Endothelial cell of umbilical vein (primary cell): ENCODE results near the gene TFB2M. TPM values are rescaled to one million over a fixed set of nuclear protein-coding genes. Genes with fewer than 3 reads are reported as not detected.

Experiments
- BruUV-seq: library from RNA; stranded (reverse); fragments of 400-500 nt; replicated peaks from 2 replicates; lab custom pipeline; 2021; lab: Mats Ljungman, UMichigan
- CTCF ChIA-PET: fragments of 300-600, 350-600 bp; sonication (Branson Sonifier 250); formaldehyde crosslinking; loops from one replicate; lab custom pipeline; 2021; ENCODE audit warnings: antibody characterized with exemption, inconsistent platforms; lab: Charles Lee
- POLR2A ChIA-PET: fragments of 300-600, 350-600 bp; sonication (Branson Sonifier 250); formaldehyde crosslinking; loops from one replicate; lab custom pipeline; 2021; ENCODE audit warnings: antibody characterized with exemption, inconsistent platforms; lab: Charles Lee
- DNase-seq: peaks from one replicate; pipeline ENCODE4 v3.0.0-alpha.2; 2011; ENCODE audit warnings: low read depth, low spot score
- FAIRE-seq: peaks from 2 replicates; lab custom pipeline; 2011; peaks lifted over from hg19 to GRCh38; lab: Jason Lieb, UNC
- H2AFZ ChIP-seq: 2 replicates; pipeline ENCODE4 v1.6.0; 2012; ENCODE audit warnings: low read depth, low read length, control low read depth, inconsistent platforms
- H3K27ac ChIP-seq: 2 replicates; pipeline ENCODE4 v1.5.1; 2011; ENCODE audit warnings: low read depth, mild to moderate bottlenecking, control low read depth, low read length, moderate library complexity; ENCODE audit not compliant: insufficient read depth
- H3K27me3 ChIP-seq, 2 experiments: 2 replicates each; pipeline versions ENCODE4 v1.6.0 to v1.6.1; 2011; ENCODE audit warnings: low read length in 2 of 2, mixed read lengths in 1 of 2; ENCODE audit not compliant: control insufficient read depth in 2 of 2, insufficient read depth in 2 of 2
- H3K36me3 ChIP-seq, 2 experiments: 2 replicates in 1 of 2; 3 replicates in 1 of 2; pipeline ENCODE4 v1.5.1; 2011; ENCODE audit warnings: low read length in 2 of 2, mild to moderate bottlenecking in 1 of 2, moderate library complexity in 1 of 2; ENCODE audit not compliant: control insufficient read depth in 2 of 2, insufficient read depth in 2 of 2; ENCODE audit errors: extremely low read depth in 1 of 2
- H3K4me1 ChIP-seq: 3 replicates; pipeline ENCODE4 v1.5.1; 2011; ENCODE audit warnings: mild to moderate bottlenecking, low read length; ENCODE audit not compliant: control insufficient read depth, insufficient read depth; ENCODE audit errors: extremely low read depth
- H3K4me2 ChIP-seq: 2 replicates; pipeline ENCODE4 v1.6.1; 2011; ENCODE audit warnings: low read length, control low read depth, mixed read lengths; ENCODE audit not compliant: insufficient read depth
- H3K4me3 ChIP-seq, 3 experiments: fragments of 200-600 bp in 1 of 3; sonication (generic), shearing (Covaris generic) in 1 of 3; replicated peaks in 1 of 3; 2 replicates each; pipeline ENCODE4 v1.5.1; 2011 to 2016; ENCODE audit warnings: control low read depth in 3 of 3, low read length in 3 of 3, mild to moderate bottlenecking in 2 of 3, inconsistent platforms in 1 of 3, low read depth in 1 of 3, moderate library complexity in 1 of 3; ENCODE audit not compliant: insufficient read depth in 1 of 3
- H3K79me2 ChIP-seq: 2 replicates; pipeline ENCODE4 v1.6.0; 2012; ENCODE audit warnings: low read length, inconsistent platforms; ENCODE audit not compliant: control insufficient read depth, insufficient read depth
- H3K9ac ChIP-seq: replicated peaks from 2 replicates; pipeline ENCODE3; 2011; ENCODE audit warnings: low read length, control low read depth; ENCODE audit not compliant: insufficient read depth; ENCODE audit errors: extremely low read depth
- H3K9me1 ChIP-seq: replicated peaks from 3 replicates; pipeline ENCODE4 v1.6.0; 2011; ENCODE audit warnings: mild to moderate bottlenecking, low read length; ENCODE audit not compliant: control insufficient read depth, insufficient read depth; ENCODE audit errors: extremely low read depth
- H3K9me3 ChIP-seq: replicated peaks from 2 replicates; pipeline ENCODE4 v1.5.1; 2012; ENCODE audit warnings: low read length, inconsistent platforms; ENCODE audit not compliant: control insufficient read depth, insufficient read depth
- H4K20me1 ChIP-seq: replicated peaks from 2 replicates; pipeline ENCODE3; 2011; ENCODE audit warnings: mild to moderate bottlenecking, low read length; ENCODE audit not compliant: control insufficient read depth, insufficient read depth; ENCODE audit errors: extremely low read depth
- EZH2 ChIP-seq: IDR thresholded peaks from 2 replicates; pipeline ENCODE4 v1.6.1; 2012; ENCODE audit warnings: borderline replicate concordance, low read depth, mild to moderate bottlenecking, moderate library complexity, low read length, inconsistent platforms; ENCODE audit not compliant: severe bottlenecking
- FOS ChIP-seq: IDR thresholded peaks from 2 replicates; pipeline ENCODE4 v1.6.1; 2011; ENCODE audit warnings: mild to moderate bottlenecking, low read length, moderate library complexity, borderline replicate concordance; ENCODE audit not compliant: insufficient read depth
- GATA2 ChIP-seq: IDR thresholded peaks from 2 replicates; pipeline ENCODE4 v1.7.0; 2011; ENCODE audit warnings: low read depth, mild to moderate bottlenecking, moderate library complexity, mixed read lengths, low read length; ENCODE audit not compliant: insufficient read length, insufficient read depth
- JUN ChIP-seq: IDR thresholded peaks from 2 replicates; pipeline ENCODE4 v1.6.1; 2011; ENCODE audit warnings: borderline replicate concordance, low read depth; ENCODE audit not compliant: insufficient read length, insufficient read depth
- MYC ChIP-seq: IDR thresholded peaks from one replicate; pipeline ENCODE4 v1.6.1; 2011; ENCODE audit warnings: mild to moderate bottlenecking, low read depth, low read length
- POLR2A ChIP-seq: IDR thresholded peaks from 2 replicates; pipeline ENCODE4 v1.6.1; 2012; ENCODE audit warnings: low read depth, mild to moderate bottlenecking, control low read depth, low read length
- POLR2AphosphoS5 ChIP-seq: IDR thresholded peaks from 2 replicates; pipeline ENCODE4 v1.6.1; 2012; ENCODE audit warnings: low read depth, mild to moderate bottlenecking, control low read depth, low read length, moderate library complexity; ENCODE audit not compliant: insufficient read depth
- dilution Hi-C: fragments of 300-500 bp; cut with MboI; formaldehyde crosslinking; loops from one replicate; pipeline ENCODE4 v1.15.0; 2019; ENCODE audit warnings: low sequenced_read_pairs; ENCODE audit not compliant: extremely low pct_ligation_motif_present
- intact Hi-C: fragments of 100-400 bp; cut with micrococcal nuclease; formaldehyde crosslinking; loops from one replicate; pipeline ENCODE4 v1.10.0; 2022
- polyA plus RNA-seq, 4 experiments: library from polyadenylated mRNA; depleted of rRNA in 3 of 4; stranded (reverse) in 3 of 4; unstranded in 1 of 4; fragments of >200 nt; gene quantifications; 2 replicates each; pipeline versions ENCODE4 v1.2.1 to v1.2.3, GENCODE V29; 2011 to 2012; ENCODE audit warnings: missing spikeins in 1 of 4
- total RNA-seq: library from RNA; stranded (reverse); gene quantifications from 2 replicates; pipeline ENCODE4 v1.2.3, GENCODE V29; 2021
- TF ChIP-seq, protein P1 (sequence below), 2 donors: IDR thresholded peaks; 1 replicate in 1 of 2; 2 replicates in 1 of 2; pipeline ENCODE4 v1.5.1; 2011; ENCODE audit warnings: low read length in 2 of 2, mild to moderate bottlenecking in 2 of 2, moderate library complexity in 2 of 2, control low read depth in 1 of 2, inconsistent platforms in 1 of 2, low read depth in 1 of 2; ENCODE audit not compliant: insufficient read depth in 1 of 2; ENCODE audit errors: extremely low read depth in 1 of 2
- TF ChIP-seq, protein P2 (sequence below): IDR thresholded peaks from 2 replicates; pipeline ENCODE4 v1.6.1; 2011; ENCODE audit not compliant: insufficient read depth, insufficient read length

Gene TFB2M
- total and polyA plus RNA-seq, 2 donors (not counting 3 experiments of a cell fraction or from before 2014, with no cell fraction given): 8.4 to 14.8 TPM

DNA sequence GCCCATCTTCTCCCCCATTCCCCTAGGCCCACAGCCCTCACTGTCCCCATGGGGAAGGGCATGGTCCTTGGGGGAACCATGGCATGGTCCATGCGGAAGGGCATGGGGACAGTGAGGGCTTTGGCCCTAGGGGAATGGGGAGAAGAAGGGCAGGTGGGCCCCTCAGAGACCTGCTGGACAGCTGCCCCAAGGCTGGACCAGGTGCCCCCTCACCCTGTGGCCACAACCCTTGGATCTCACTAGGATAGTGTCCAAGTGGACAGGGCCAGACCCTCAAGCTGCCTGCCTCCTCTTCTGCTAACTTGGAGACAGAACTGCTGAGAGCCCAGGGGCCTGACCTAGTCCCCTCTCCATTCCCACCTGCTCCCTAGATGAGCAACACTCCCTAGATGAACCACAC, 46.5 kb downstream of the TFB2M start:
- no peaks in the 10 kb centered on the region for H3K4me1 ChIP-seq
- H2AFZ ChIP-seq: no peak overlapping the region
- BruUV-seq: no TSS peak
- POLR2A ChIA-PET: no interaction called here
- H3K4me3 ChIP-seq: no peak overlapping the region
- FAIRE-seq (no peak), DNase-seq (no peak)
- no peak overlapping the region for H3K9ac ChIP-seq
- no peaks in the 10 kb centered on the region for H3K79me2 ChIP-seq
- no peak for TF ChIP-seq JUN
- no peak for TF ChIP-seq GATA2
- no peak for TF ChIP-seq MYC
- no peak for TF ChIP-seq POLR2AphosphoS5
- no peak for TF ChIP-seq FOS
- TF ChIP-seq POLR2A: no peak
- TF ChIP-seq EZH2: no peak
- TF ChIP-seq, protein P1, sequence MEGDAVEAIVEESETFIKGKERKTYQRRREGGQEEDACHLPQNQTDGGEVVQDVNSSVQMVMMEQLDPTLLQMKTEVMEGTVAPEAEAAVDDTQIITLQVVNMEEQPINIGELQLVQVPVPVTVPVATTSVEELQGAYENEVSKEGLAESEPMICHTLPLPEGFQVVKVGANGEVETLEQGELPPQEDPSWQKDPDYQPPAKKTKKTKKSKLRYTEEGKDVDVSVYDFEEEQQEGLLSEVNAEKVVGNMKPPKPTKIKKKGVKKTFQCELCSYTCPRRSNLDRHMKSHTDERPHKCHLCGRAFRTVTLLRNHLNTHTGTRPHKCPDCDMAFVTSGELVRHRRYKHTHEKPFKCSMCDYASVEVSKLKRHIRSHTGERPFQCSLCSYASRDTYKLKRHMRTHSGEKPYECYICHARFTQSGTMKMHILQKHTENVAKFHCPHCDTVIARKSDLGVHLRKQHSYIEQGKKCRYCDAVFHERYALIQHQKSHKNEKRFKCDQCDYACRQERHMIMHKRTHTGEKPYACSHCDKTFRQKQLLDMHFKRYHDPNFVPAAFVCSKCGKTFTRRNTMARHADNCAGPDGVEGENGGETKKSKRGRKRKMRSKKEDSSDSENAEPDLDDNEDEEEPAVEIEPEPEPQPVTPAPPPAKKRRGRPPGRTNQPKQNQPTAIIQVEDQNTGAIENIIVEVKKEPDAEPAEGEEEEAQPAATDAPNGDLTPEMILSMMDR (IDR thresholded peaks at IDR 0.05; ENCODE audit: extremely low read depth in 1 of 2, insufficient read depth in 1 of 2, low read depth in 1 of 2, low read length in 2 of 2): no peak
- TF ChIP-seq, protein P2, sequence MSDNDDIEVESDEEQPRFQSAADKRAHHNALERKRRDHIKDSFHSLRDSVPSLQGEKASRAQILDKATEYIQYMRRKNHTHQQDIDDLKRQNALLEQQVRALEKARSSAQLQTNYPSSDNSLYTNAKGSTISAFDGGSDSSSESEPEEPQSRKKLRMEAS: no peak
- no peaks in the 10 kb centered on the region for H3K36me3 ChIP-seq
- intact Hi-C loops (no loop called here), dilution Hi-C loops (no loop called here)
- CTCF ChIA-PET: no interaction called here
- H3K9me1 ChIP-seq: no peaks in the 10 kb centered on the region
- no peaks in the 10 kb centered on the region for H3K27me3 ChIP-seq
- no peak overlapping the region for H3K27ac ChIP-seq
- H4K20me1 ChIP-seq: no peaks in the 10 kb centered on the region
- H3K9me3 ChIP-seq: peaks cover 4% of the 10 kb centered on the region
- H3K4me2 ChIP-seq: no peak overlapping the region
